Cardiac fibroblast (primary cell): ENCODE results near the gene CNTN5.

ENCODE experiments used
- DNase-seq, 2 donors: peaks; one replicate each; pipeline versions ENCODE4 v3.0.0 to v3.0.0-alpha.2; 2010; ENCODE audit warnings: low read depth in 2 of 2
- H3K4me3 ChIP-seq, 2 donors: replicated peaks in 1 of 2; 1 replicate in 1 of 2; 2 replicates in 1 of 2; pipeline ENCODE4 v1.5.1; 2011; ENCODE audit warnings: low read depth in 2 of 2, low read length in 2 of 2, mild to moderate bottlenecking in 2 of 2, moderate library complexity in 1 of 2
- TF ChIP-seq, protein P1 (sequence below): IDR thresholded peaks from one replicate; pipeline ENCODE4 v1.5.1; 2011; ENCODE audit warnings: low read depth, mild to moderate bottlenecking, low read length, inconsistent platforms

The CNTN5 gene

DNA sequence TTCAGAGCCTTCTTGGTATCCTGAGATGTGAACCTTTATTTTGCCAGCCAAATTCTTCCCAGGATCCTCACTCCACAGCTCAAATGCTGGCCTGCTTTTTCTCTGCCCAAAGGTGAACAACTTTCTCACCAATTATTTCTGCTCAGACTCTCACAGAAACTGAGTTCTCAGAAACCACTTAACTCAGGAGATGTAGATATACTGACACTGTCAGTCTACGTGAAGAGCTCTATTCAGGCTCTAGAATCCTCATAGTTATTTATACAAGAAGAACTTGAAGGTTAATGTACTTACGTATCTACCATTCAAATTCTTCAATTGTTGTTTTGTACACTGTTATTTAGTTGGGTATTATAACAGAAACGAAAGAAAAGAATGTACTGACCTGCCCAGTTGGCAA, 666.1 kb downstream of the CNTN5 start:
- DNase-seq = no peak
- no peak overlapping the region for H3K4me3 ChIP-seq
- TF ChIP-seq, protein P1, sequence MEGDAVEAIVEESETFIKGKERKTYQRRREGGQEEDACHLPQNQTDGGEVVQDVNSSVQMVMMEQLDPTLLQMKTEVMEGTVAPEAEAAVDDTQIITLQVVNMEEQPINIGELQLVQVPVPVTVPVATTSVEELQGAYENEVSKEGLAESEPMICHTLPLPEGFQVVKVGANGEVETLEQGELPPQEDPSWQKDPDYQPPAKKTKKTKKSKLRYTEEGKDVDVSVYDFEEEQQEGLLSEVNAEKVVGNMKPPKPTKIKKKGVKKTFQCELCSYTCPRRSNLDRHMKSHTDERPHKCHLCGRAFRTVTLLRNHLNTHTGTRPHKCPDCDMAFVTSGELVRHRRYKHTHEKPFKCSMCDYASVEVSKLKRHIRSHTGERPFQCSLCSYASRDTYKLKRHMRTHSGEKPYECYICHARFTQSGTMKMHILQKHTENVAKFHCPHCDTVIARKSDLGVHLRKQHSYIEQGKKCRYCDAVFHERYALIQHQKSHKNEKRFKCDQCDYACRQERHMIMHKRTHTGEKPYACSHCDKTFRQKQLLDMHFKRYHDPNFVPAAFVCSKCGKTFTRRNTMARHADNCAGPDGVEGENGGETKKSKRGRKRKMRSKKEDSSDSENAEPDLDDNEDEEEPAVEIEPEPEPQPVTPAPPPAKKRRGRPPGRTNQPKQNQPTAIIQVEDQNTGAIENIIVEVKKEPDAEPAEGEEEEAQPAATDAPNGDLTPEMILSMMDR = no peak

DNA sequence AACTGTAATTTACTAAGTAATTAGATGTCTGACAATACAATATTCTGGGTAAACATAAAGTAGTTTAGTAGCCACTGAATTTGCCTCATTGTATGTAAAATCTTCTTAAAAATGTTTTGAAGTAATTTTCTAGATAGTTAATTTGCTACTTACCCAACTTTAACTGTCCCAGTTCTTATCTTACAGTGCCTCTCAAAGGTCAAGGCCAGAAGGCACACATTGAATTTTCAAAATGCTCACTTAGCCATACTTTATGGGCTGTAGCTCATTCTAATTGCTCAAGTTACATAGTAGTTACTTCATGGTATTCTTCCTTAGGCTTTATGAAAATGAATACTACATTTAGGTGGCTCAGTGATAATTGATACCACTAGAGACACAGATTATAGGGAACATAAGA, 666.6 kb downstream of the CNTN5 start:
- peak; percentile 16 to 18 for DNase-seq
- H3K4me3 ChIP-seq = no peak overlapping the region
- TF ChIP-seq, protein P1 = no peak

DNA sequence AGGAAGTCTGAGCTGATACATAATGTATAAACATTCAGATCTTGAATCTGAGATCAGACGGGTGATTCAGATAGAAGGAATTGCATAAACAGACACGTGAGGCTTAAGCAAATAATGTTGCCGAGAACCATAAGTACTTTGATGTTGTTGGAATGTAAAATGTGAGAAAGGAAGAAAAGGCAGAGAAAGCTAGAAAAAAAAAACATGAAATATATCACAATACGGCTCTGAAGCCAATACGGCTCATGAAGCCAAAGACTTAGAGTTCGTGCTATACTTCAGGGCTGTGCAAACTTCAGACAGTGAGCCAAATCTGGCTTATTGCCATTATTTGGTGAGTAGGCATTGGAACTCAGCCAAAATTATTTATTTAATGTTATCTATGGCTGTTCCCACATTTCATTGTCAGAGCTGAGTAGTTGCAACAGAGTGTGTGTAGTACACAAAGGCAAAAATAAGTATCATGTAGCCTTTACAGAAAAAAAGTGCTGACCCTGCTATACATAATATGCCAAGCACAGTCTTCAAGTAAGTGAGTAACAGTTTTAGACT, 673.3 kb downstream of the CNTN5 start:
- TF ChIP-seq, protein P1 = no peak
- DNase-seq = peak; percentile 90 to 92
- H3K4me3 ChIP-seq = peak overlapping the region in 1 of 2 donors; percentile 25

DNA sequence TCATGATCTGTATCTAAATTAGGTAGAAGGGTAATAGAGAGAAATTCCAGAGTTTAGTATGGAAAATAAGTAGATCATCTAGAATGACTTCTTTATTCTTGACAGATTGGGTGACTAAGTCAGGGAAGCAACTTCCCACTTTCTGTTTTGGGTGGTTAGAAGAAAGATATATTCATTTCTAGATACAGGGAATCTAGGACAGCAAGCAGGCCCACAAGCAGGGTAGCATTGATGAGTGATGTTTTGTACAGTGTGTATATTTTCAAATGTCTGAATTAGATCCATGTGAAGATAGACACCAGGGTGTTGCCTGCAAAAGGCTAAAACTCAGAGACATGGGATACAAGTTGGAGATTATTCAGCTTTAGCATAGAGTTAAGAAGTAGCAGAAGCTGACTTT, 674.4 kb downstream of the CNTN5 start:
- TF ChIP-seq, protein P1 = no peak
- no peak for DNase-seq
- H3K4me3 ChIP-seq = no peak overlapping the region

DNA sequence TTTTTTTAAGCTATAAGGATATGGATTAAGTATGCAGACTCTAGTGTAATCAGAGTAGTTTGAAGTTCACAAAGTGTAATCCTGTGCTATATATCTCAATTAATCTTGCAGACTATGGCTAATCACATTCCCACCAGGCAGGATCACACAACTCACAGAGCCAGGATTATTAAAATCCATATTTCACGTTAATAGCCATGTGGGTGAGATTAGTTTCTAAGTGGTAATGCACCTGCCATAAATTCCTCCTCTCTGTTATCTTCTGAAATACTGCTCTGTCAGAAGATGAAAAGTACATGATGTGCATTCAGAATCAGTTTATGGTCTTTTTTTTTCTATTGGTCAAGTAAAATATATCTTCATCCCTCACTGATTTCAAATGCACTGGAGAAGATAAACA, 686.1 kb downstream of the CNTN5 start:
- TF ChIP-seq, protein P1 = no peak
- no peak overlapping the region for H3K4me3 ChIP-seq
- no peak for DNase-seq

DNA sequence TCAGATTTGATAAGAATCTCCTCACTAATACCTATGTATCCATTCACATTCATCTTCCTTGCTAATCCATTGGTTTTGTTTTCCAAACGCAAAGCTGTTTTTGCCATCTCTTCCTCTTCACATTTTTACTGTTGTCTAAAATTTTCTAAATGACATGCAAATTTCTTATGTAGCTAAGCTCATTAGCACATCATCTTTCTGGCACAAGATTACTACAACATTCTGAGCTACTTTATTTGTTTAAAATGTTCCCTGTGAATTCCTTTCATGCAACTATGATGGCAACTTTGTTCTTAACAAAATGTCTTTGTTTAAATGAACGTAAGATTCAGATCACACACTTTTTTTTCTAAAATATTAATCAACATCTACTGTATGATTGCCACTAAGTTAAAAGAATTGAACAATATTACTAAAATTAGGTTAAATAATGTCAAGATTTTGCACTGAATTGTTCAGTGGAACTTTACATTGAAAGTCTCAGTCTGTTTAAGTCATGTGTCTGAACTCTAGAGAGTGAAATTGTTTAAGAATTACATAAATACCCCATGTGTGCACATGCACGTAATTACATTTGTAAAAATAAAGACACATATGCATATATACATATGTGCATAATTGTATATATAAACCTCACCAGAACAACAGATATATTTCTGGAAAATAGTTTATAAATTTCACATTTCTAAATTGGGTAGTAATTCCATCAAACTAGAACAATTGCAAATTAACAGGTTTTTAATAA, 688.4 kb downstream of the CNTN5 start:
- TF ChIP-seq, protein P1 = no peak
- DNase-seq = no peak
- no peak overlapping the region for H3K4me3 ChIP-seq

DNA sequence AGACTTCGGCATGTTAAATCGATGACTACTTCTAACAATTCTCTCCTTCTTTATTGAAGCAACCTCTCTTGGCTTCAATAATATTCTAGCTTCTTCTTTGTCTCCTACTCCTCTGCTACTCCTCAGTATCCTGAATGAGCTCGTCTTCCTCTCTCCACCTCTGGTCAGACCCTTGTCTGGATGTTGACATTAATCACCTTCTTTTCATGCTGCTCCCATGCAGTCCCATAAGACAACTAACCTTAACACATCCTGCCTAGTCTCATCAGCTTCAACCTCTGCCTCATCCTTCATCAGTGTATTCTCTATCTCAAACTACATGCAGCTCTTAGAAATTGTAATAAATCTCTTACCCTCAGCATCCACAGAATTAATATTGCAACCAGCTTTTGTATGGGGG, 695.6 kb downstream of the CNTN5 start:
- TF ChIP-seq, protein P1 = no peak
- DNase-seq = no peak
- H3K4me3 ChIP-seq = no peak overlapping the region
